Measurements from ENCODE around the gene OCEL1.

GRCh38 chr19:17211547-17212446, 14.2 kb upstream of the OCEL1 start:
- TF ChIP-seq HOMEZ (CRISPR knock-in tag; IDR thresholded peaks at IDR 0.05; ENCODE audit: low read depth), result no peak
- TF ChIP-seq KAT7 (CRISPR knock-in tag; IDR thresholded peaks at IDR 0.05; ENCODE audit: borderline replicate concordance), result no peak
- no peak for TF ChIP-seq POLR2A (IDR thresholded peaks at IDR 0.05; ENCODE audit: insufficient read depth in 1 of 2, low read depth in 2 of 2, low read length in 2 of 2)
- no peak for TF ChIP-seq JUND (CRISPR knock-in tag; IDR thresholded peaks at IDR 0.05)
- no peak for TF ChIP-seq TAF1 (CRISPR knock-in tag; IDR thresholded peaks at IDR 0.05)
- TF ChIP-seq FOSL2 (CRISPR knock-in tag; IDR thresholded peaks at IDR 0.05), result no peak
- TF ChIP-seq DMAP1 (CRISPR knock-in tag; IDR thresholded peaks at IDR 0.05), result no peak
- TF ChIP-seq THAP9 (CRISPR knock-in tag; IDR thresholded peaks at IDR 0.05; ENCODE audit: borderline replicate concordance), result no peak
- no peak for TF ChIP-seq KLF9 (CRISPR knock-in tag; IDR thresholded peaks at IDR 0.05; ENCODE audit: low read depth)

Data from HepG2 (cell line).